Fibroblast of skin of back (primary cell): ENCODE measurements around the gene ADM5.

Source experiments
- DNase-seq: peaks from one replicate; pipeline ENCODE4 v3.0.0-alpha.2; 2013

Gene ADM5

GRCh38 chr19:49680421-49681351, 8.7 kb upstream of the ADM5 start:
- DNase-seq, result peak; percentile 76

- DNase-seq, result no peak
These were observed 7.6 kb upstream of the ADM5 start for GRCh38 chr19:49681830-49682229.

GRCh38 chr19:49682274-49682673, 7.1 kb upstream of the ADM5 start:
- DNase-seq, result no peak

- DNase-seq, result no peak
These were observed 5.6 kb upstream of the ADM5 start for GRCh38 chr19:49683814-49684250.

- DNase-seq, result no peak
These were observed 5.0 kb upstream of the ADM5 start for GRCh38 chr19:49684251-49684982.

GRCh38 chr19:49684983-49685553, 4.3 kb upstream of the ADM5 start:
- no peak for DNase-seq

GRCh38 chr19:49685845-49686332, 3.5 kb upstream of the ADM5 start:
- no peak for DNase-seq

GRCh38 chr19:49686503-49687088, 2.8 kb upstream of the ADM5 start:
- no peak for DNase-seq

- DNase-seq, result no peak
These were observed 2.2 kb upstream of the ADM5 start for GRCh38 chr19:49687150-49687549.

GRCh38 chr19:49687566-49688316, 1.7 kb upstream of the ADM5 start:
- peak; percentile 39 for DNase-seq

GRCh38 chr19:49688531-49689132, 762 bp upstream of the ADM5 start:
- no peak for DNase-seq

- DNase-seq, result no peak
These were observed 773 bp downstream of the ADM5 start for GRCh38 chr19:49690079-49690655.

GRCh38 chr19:49690656-49691242, 1.4 kb downstream of the ADM5 start, which contains the start of gene CPT1C:
Gene CPT1C, plus strand, starts transcription at chr19:49691116. Its CDS starts 1,137 bp downstream, at chr19:49692253.
- peak; percentile 83 for DNase-seq

GRCh38 chr19:49691243-49692146, 2.1 kb downstream of the ADM5 start:
- peak; percentile 81 for DNase-seq

GRCh38 chr19:49692147-49692506, 2.7 kb downstream of the ADM5 start:
- no peak for DNase-seq

GRCh38 chr19:49696115-49696514, 6.7 kb downstream of the ADM5 start:
- DNase-seq, result no peak

- DNase-seq, result no peak
These were observed 7.5 kb downstream of the ADM5 start for GRCh38 chr19:49696865-49697264.

- no peak for DNase-seq
These were observed 10.0 kb downstream of the ADM5 start for GRCh38 chr19:49699364-49699763.

- DNase-seq, result no peak
These were observed 11.2 kb downstream of the ADM5 start for GRCh38 chr19:49700563-49700962.
